ENCODE data around the gene CEP290. TPM values are rescaled to one million over a fixed set of nuclear protein-coding genes. Genes with fewer than 3 reads are reported as not detected.

Gene CEP290
- total RNA-seq = 1 to 10 TPM; 2.4 to 4.2 (median 3.5) TPM
- long read RNA-seq = 0 reads

DNA sequence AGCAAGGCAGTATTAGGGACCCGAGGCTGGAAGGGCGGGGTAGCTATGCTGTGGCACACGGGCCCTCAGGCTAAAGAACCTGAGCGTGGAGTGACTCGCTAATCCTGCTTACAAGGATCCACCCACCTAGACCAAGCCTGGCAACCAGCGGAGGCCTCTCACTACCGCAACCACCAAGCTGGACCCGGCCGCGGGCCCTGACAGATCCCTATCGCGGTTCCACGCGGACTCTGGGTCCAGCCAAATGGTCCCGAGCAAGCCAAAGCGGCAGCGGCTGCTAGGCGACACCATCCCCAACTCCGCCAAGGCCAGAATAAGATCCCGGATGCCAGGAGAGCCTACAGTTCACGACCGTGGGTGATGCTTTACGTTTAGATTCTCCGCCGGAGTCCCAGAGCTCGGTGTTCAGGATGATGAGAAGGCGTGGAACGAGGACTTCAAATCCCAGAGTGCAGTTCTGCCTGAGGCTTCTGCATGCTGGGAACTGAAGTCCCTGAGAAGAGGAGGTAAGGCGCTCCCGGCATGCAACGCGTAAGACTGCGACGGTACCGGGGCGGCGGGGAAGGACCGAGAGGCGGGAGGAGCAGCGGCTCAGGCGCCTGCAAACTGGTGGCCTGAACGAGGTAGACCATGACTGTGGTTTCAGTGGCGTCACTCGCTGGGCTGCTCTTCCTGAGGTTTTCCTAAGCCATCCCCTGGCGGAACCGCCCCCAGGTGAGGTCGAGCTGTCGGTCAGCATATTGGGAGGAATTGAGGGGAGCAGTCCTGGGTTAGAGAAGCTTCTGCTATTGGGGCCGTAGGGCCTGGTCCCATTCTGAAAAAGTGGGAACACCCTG lies at the start of gene CEP290, which contains the start of gene TMTC3:
CEP290 (minus strand) TSS at position 315 of the 836 bp plus-strand sequence. CDS start 781 bp downstream, outside the sequence.
TMTC3 (plus strand) TSS at position 534 of the 836 bp plus-strand sequence. CDS start 6,009 bp downstream, outside the sequence.
- ATAC-seq (peak; percentile 95 to 98 (median 96)), DNase-seq (peak; percentile 94 to 98 (median 98))
- intact Hi-C loops (cut with DNase I) = no loop called here
- peaks cover 0 to 15% (median 2%) of the 10 kb centered on the region in 4 donors for H3K4me1 ChIP-seq
- peak within 1 kb of the TSS; percentile 69 to 72 (median 70) for H3K27ac ChIP-seq
- peak within 1 kb of the TSS; percentile 68 to 88 (median 85) for H3K4me3 ChIP-seq
- no peaks in the 10 kb centered on the region for H3K36me3 ChIP-seq
- TF ChIP-seq POLR2A (IDR thresholded peaks at IDR 0.05) = peak; percentile 49
- no peak for TF ChIP-seq CTCF (IDR thresholded peaks at IDR 0.05)
- WGBS (ENCODE audit: insufficient coverage, low coverage, low lambda C conversion rate, missing lambda C conversion rate) = 0% methylated on average over 10 of the region's 49 CpGs
- no peaks in the 10 kb centered on the region for H3K9me3 ChIP-seq
- no peaks in the 10 kb centered on the region for H3K27me3 ChIP-seq

GRCh38 chr12:88188180-88188579 lies 46.3 kb upstream of the CEP290 start:
- no peaks in the 10 kb centered on the region for H3K36me3 ChIP-seq
- TF ChIP-seq POLR2A (IDR thresholded peaks at IDR 0.05) = no peak
- no peak for TF ChIP-seq CTCF (IDR thresholded peaks at IDR 0.05)
- no peak overlapping the region for H3K4me3 ChIP-seq
- H3K27ac ChIP-seq = no peak overlapping the region
- H3K27me3 ChIP-seq = no peaks in the 10 kb centered on the region
- H3K4me1 ChIP-seq = no peaks in the 10 kb centered on the region
- WGBS (ENCODE audit: insufficient coverage, low coverage, low lambda C conversion rate, missing lambda C conversion rate) = 90% methylated on average over 1 of the region's 1 CpG
- no peaks in the 10 kb centered on the region for H3K9me3 ChIP-seq
- ATAC-seq (no peak), DNase-seq (no peak)
- intact Hi-C loops (cut with DNase I) = no loop called here

DNA sequence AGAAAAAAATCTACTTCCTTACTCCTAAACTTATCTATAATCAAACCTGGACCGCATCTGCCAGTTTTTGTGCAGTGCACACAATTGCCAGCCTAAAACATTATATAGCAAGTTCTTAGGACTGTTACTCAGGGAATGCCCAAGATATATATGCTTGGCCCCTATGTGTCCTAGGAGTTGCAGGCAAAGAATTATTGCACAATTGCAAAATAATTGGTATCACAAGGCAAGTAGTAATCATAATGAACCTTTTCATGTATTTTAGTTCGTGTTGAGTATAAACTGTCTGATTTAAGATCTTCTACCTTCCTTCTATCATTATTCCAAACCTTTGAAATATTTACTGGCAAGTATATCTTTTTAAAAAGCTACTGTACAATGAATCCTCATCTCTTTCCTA lies 45.7 kb upstream of the CEP290 start:
- intact Hi-C loops (cut with DNase I) = no loop called here
- TF ChIP-seq POLR2A (IDR thresholded peaks at IDR 0.05) (no peak), CTCF (IDR thresholded peaks at IDR 0.05) (no peak)
- WGBS (ENCODE audit: insufficient coverage, low coverage, low lambda C conversion rate, missing lambda C conversion rate) = 89% methylated on average over 2 of the region's 2 CpGs

DNA sequence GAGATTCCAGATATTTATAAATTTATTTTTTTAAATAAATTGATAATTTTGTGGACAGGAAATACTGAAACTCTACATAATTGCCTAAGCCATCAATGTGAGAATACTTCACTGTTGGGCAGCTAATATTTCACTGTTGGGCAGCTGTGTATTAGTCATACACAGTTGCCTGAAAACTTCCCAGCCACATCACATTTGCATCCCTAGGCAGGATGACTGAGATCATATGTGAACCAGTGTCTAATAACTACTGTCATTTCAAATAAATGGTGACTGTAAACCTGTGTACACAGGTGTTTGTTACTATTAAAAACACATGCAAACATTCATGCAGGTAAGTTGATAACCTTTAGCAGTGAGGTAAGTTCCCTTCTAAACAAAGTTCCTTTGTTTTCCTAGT lies 44.1 kb upstream of the CEP290 start:
- Histone ChIP-seq H3K27me3 (no peaks in the 10 kb centered on the region), H3K4me1 (no peaks in the 10 kb centered on the region), H3K9me3 (no peaks in the 10 kb centered on the region), H3K27ac (no peak overlapping the region), H3K4me3 (no peak overlapping the region), H3K36me3 (no peaks in the 10 kb centered on the region)
- TF ChIP-seq CTCF (IDR thresholded peaks at IDR 0.05) (no peak), POLR2A (IDR thresholded peaks at IDR 0.05) (no peak)
- ATAC-seq = no peak
- intact Hi-C loops (cut with DNase I) = no loop called here
- no peak for DNase-seq

More for the DNA sequence above, 45.7 kb upstream of the CEP290 start:
- Histone ChIP-seq H3K36me3 (no peaks in the 10 kb centered on the region), H3K4me1 (no peaks in the 10 kb centered on the region), H3K4me3 (no peak overlapping the region), H3K27ac (no peak overlapping the region), H3K27me3 (no peaks in the 10 kb centered on the region), H3K9me3 (no peaks in the 10 kb centered on the region)
- DNase-seq = no peak
- no peak for ATAC-seq
